ENCODE results near the gene HIF1A.
"Not testable (repeated sequence)": the region's sequence is repeated elsewhere in the genome, so short reads cannot be mapped to it uniquely, and the experiment has no call there.

HIF1A gene

DNA sequence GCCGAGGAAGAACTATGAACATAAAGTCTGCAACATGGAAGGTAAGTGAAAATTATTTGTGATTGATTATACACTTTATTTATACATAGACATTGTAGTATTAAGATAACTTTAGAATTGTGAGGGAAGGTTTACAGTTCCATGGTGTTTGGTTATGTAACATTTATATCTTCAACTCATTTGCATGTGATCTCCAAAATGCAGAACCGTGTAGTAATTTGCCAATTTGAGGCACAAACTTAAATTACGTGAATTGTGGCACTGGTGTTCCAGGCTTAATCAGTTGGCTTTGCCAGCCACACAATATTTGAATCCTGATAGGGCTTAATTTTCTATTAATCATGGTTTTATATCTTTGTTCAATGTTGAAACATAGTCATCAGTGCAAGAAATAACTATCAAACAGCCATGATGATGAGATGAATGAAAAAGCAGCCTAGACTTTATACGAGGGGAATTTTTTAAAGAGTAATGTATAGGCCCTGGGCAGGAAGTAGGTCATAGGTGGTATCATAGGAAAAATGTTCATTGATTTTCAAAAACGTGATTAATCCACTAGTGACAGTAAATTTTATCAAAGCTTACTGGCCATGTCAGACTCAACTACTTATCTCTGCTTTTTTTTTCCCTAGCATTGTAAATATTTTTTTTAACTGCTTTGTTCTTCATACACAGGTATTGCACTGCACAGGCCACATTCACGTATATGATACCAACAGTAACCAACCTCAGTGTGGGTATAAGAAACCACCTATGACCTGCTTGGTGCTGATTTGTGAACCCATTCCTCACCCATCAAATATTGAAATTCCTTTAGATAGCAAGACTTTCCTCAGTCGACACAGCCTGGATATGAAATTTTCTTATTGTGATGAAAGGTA, 31.7 kb downstream of the HIF1A start:
- Mint-ChIP-seq H3K4me1 (peaks cover 16 to 41% of the 10 kb centered on the region in 2 donors), H3K27me3 (no peaks in the 10 kb centered on the region), H3K27ac (no peak overlapping the region), H3K36me3 (peaks cover 39 to 55% of the 10 kb centered on the region in 2 donors), H3K4me3 (no peak overlapping the region), H3K9me3 (no peaks in the 10 kb centered on the region)
- DNase-seq: no peak
- ATAC-seq (replicated peaks): no peak

DNA sequence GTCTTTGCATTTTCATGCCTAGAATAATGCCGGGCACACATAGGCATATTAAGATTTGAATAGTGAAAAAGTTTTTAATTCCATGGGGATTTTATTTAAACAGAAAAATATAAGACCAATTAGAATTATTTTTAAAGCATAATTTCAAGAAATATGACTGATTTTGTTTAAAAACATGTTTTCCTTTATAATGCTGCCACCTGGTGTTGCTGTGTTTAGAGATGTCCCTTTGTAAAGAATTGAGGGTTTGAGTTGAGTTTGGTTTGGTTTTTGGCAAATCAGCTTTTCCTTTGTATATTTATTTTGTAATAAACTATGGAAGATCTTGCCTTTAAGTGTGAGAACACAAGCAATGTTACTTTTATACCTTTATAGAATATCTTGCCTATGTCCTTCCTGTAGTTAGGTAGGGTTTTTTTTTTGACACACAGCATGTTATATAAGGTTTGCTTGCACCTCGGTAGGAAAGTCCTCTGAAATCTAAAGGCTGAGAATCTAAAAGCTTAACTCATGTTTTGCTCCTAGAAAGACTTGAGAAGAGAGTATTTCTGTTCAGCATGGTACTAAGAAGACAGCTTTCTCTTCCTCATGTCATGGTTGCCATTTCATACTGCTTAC, 35.6 kb downstream of the HIF1A start:
- H3K27ac Mint-ChIP-seq: no peak overlapping the region
- no peaks in the 10 kb centered on the region for H3K27me3 Mint-ChIP-seq
- ATAC-seq (replicated peaks) (no peak), DNase-seq (no peak)
- H3K36me3 Mint-ChIP-seq: peaks cover 32 to 45% of the 10 kb centered on the region in 2 donors
- no peak overlapping the region for H3K4me3 Mint-ChIP-seq
- peaks cover 5 to 28% of the 10 kb centered on the region in 2 donors for H3K4me1 Mint-ChIP-seq
- no peaks in the 10 kb centered on the region for H3K9me3 Mint-ChIP-seq

DNA sequence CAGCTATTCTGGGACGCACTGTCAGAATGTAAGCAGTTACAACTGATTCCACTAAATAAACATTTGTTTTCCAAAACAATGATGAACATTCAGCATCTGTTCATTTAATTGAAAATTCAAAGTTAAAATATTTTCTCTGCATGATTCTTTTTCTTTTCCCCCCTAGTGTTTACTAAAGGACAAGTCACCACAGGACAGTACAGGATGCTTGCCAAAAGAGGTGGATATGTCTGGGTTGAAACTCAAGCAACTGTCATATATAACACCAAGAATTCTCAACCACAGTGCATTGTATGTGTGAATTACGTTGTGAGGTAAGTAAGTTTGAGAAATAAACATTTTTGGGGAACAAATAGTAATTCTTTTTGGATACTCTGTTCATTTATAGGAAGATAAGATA, 38.7 kb downstream of the HIF1A start:
- Mint-ChIP-seq H3K36me3 (peaks cover 29 to 44% of the 10 kb centered on the region in 2 donors), H3K27me3 (no peaks in the 10 kb centered on the region), H3K4me1 (peaks cover 8 to 15% of the 10 kb centered on the region in 2 donors), H3K4me3 (no peak overlapping the region), H3K27ac (no peak overlapping the region), H3K9me3 (no peaks in the 10 kb centered on the region)
- ATAC-seq (replicated peaks) (no peak), DNase-seq (no peak)

DNA sequence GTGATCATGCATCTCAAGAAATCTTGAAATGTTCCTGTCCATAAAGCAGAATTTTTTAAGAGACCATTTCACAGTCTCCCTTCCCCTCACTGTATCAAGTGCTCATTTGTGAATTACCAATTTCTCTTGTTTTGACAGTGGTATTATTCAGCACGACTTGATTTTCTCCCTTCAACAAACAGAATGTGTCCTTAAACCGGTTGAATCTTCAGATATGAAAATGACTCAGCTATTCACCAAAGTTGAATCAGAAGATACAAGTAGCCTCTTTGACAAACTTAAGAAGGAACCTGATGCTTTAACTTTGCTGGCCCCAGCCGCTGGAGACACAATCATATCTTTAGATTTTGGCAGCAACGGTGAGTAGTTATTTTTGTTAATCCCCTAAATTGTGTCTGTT, 41.4 kb downstream of the HIF1A start:
- DNase-seq (no peak), ATAC-seq (replicated peaks) (no peak)
- peaks cover 0 to 4% of the 10 kb centered on the region in 2 donors for H3K4me1 Mint-ChIP-seq
- H3K4me3 Mint-ChIP-seq: no peak overlapping the region
- no peaks in the 10 kb centered on the region for H3K9me3 Mint-ChIP-seq
- peak overlapping the region; percentile 44 for H3K27ac Mint-ChIP-seq
- H3K36me3 Mint-ChIP-seq: peaks cover 28 to 39% of the 10 kb centered on the region in 2 donors
- H3K27me3 Mint-ChIP-seq: no peaks in the 10 kb centered on the region

DNA sequence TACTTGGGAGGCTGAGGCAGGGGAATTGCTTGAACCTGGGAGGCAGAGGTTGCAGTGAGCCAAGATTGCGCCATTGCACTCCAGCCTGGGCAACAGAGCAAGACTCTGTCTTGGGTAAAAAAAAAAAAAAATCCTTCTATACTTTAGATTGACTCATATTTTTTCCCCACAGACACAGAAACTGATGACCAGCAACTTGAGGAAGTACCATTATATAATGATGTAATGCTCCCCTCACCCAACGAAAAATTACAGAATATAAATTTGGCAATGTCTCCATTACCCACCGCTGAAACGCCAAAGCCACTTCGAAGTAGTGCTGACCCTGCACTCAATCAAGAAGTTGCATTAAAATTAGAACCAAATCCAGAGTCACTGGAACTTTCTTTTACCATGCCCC, 42.6 kb downstream of the HIF1A start:
- ATAC-seq (replicated peaks): no peak
- DNase-seq: no peak
- Mint-ChIP-seq H3K4me1 (peaks cover 0 to 4% of the 10 kb centered on the region in 2 donors), H3K27ac (no peak overlapping the region), H3K4me3 (no peak overlapping the region), H3K9me3 (no peaks in the 10 kb centered on the region), H3K36me3 (peaks cover 24 to 36% of the 10 kb centered on the region in 2 donors), H3K27me3 (no peaks in the 10 kb centered on the region)

DNA sequence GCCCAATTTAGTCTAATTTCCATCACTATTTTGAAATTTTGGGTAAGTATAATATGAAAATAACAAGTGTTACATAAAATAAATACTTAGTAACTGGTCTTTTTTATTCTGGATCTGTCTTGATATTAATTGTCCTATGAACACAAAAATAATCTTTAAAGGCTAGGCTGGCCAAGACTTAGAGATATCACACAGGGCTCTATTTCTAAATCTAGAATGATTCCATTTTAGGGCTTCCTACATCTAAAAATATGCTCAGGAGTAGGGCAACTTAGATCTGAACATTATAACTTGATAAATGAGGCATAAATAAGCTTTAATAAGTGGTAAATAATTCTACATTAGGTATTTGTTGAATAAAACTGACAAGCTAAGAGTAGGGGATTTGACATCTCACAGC, 43.8 kb downstream of the HIF1A start:
- peaks cover 24 to 33% of the 10 kb centered on the region in 2 donors for H3K36me3 Mint-ChIP-seq
- H3K9me3 Mint-ChIP-seq: no peaks in the 10 kb centered on the region
- H3K4me1 Mint-ChIP-seq: peaks cover 0 to 4% of the 10 kb centered on the region in 2 donors
- no peak for DNase-seq
- ATAC-seq (replicated peaks): no peak
- H3K27me3 Mint-ChIP-seq: no peaks in the 10 kb centered on the region
- no peak overlapping the region for H3K4me3 Mint-ChIP-seq
- no peak overlapping the region for H3K27ac Mint-ChIP-seq

DNA sequence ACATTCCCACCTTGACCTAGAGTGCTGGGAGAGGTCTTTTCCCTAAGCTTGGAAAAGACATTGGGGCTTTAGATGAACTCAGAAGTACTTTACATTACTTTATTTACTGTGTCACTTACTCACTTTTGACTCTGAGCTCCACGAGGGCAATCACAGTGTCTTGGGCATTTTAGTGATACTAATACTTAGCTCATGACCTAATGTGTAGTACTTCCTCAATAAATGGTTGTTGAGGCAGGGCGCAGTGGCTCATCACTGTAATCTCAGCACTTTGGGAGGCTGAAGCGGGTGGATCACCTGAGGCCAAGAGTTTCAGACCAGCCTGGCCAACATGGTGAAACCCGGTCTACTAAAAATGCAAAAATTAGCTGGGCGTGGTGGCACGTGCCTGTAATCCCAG, 47.1 kb downstream of the HIF1A start:
- Mint-ChIP-seq H3K4me3 (no peak overlapping the region), H3K4me1 (no peaks in the 10 kb centered on the region), H3K9me3 (no peaks in the 10 kb centered on the region), H3K27me3 (no peaks in the 10 kb centered on the region), H3K36me3 (peaks cover 19 to 32% of the 10 kb centered on the region in 2 donors), H3K27ac (no peak overlapping the region)
- no peak for DNase-seq
- ATAC-seq (replicated peaks): no peak

DNA sequence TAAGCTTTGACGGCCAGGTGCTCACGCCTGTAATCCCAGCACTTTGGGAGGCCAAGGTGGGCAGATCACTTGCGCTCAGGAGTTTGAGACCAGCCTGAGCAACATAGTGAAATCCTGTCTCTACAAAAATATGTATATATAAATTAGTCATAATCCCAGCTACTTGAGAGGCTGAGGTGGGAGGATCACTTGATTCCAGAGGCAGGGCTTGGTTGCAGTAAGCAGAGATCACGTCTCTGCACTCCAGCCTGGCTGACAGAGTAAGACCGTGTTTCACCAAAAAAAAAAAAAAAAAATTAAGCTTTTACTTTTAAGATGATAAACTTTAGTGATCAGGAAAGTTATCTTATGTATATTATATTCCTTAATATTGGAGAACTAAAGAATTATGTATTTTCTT, 48.9 kb downstream of the HIF1A start:
- no peaks in the 10 kb centered on the region for H3K27me3 Mint-ChIP-seq
- H3K27ac Mint-ChIP-seq: no peak overlapping the region
- peaks cover 16 to 28% of the 10 kb centered on the region in 2 donors for H3K36me3 Mint-ChIP-seq
- no peak overlapping the region for H3K4me3 Mint-ChIP-seq
- no peak for DNase-seq
- H3K4me1 Mint-ChIP-seq: no peaks in the 10 kb centered on the region
- no peak for ATAC-seq (replicated peaks)
- H3K9me3 Mint-ChIP-seq: no peaks in the 10 kb centered on the region

DNA sequence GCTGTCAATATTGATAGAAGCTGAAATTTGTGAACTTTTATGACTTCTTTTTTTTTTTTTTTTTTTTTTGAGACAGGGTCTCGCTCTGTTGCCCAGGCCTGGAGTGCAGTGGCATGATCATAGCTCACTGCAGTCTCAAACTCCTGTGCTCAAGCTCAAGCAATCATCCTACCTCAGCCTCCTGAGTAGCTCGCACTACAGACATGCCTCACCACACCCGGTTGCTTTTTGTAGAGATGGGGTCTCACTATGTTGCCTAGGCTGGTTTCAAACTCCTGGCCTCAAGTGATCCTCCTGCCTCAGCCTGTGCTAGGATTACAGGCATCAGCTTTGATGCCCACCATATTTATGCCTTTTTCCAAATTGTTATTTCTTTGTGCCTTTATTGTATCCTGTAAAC, 51.0 kb downstream of the HIF1A start:
- ATAC-seq (replicated peaks); H3K27me3 Mint-ChIP-seq; H3K9me3 Mint-ChIP-seq; H3K4me1 Mint-ChIP-seq; H3K4me3 Mint-ChIP-seq; DNase-seq; H3K27ac Mint-ChIP-seq: not testable (repeated sequence)
- peaks cover 15 to 23% of the 10 kb centered on the region in 2 donors for H3K36me3 Mint-ChIP-seq

DNA sequence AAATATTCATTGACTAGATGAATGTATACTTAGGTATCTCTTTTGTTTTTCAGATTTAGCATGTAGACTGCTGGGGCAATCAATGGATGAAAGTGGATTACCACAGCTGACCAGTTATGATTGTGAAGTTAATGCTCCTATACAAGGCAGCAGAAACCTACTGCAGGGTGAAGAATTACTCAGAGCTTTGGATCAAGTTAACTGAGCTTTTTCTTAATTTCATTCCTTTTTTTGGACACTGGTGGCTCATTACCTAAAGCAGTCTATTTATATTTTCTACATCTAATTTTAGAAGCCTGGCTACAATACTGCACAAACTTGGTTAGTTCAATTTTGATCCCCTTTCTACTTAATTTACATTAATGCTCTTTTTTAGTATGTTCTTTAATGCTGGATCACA, 51.6 kb downstream of the HIF1A start:
- no peak for ATAC-seq (replicated peaks)
- Mint-ChIP-seq H3K4me1 (peaks cover 7 to 14% of the 10 kb centered on the region in 2 donors), H3K27me3 (no peaks in the 10 kb centered on the region), H3K9me3 (no peaks in the 10 kb centered on the region), H3K4me3 (no peak overlapping the region), H3K27ac (no peak overlapping the region), H3K36me3 (peaks cover 15 to 23% of the 10 kb centered on the region in 2 donors)
- DNase-seq: no peak

DNA sequence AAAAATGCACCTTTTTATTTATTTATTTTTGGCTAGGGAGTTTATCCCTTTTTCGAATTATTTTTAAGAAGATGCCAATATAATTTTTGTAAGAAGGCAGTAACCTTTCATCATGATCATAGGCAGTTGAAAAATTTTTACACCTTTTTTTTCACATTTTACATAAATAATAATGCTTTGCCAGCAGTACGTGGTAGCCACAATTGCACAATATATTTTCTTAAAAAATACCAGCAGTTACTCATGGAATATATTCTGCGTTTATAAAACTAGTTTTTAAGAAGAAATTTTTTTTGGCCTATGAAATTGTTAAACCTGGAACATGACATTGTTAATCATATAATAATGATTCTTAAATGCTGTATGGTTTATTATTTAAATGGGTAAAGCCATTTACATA, 52.0 kb downstream of the HIF1A start:
- no peak overlapping the region for H3K4me3 Mint-ChIP-seq
- peaks cover 9 to 18% of the 10 kb centered on the region in 2 donors for H3K4me1 Mint-ChIP-seq
- no peak for ATAC-seq (replicated peaks)
- no peaks in the 10 kb centered on the region for H3K27me3 Mint-ChIP-seq
- H3K9me3 Mint-ChIP-seq: no peaks in the 10 kb centered on the region
- peaks cover 15 to 23% of the 10 kb centered on the region in 2 donors for H3K36me3 Mint-ChIP-seq
- H3K27ac Mint-ChIP-seq: no peak overlapping the region
- DNase-seq: no peak

DNA sequence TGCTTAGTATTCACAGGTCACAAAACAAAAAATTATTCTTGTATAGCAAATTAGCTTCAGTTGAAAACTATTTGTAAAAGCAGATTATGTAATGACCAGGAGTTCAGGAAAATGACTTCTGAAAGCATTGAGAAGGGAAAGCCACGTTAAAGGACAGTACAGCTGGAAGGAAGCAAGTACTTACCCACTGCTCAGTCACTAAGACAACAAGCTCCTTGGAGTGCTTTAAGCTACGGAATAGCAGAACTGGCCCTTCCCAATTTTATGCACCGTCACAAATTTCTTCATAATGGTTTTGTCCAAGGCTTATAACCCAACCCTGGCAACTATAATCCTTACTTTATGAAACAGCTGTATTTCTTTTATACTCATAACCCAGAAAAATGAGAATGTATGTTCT, 54.0 kb downstream of the HIF1A start:
- H3K36me3 Mint-ChIP-seq: peaks cover 15 to 23% of the 10 kb centered on the region in 2 donors
- H3K9me3 Mint-ChIP-seq: no peaks in the 10 kb centered on the region
- ATAC-seq (replicated peaks) (no peak), DNase-seq (no peak)
- no peak overlapping the region for H3K27ac Mint-ChIP-seq
- no peak overlapping the region for H3K4me3 Mint-ChIP-seq
- peaks cover 15 to 32% of the 10 kb centered on the region in 2 donors for H3K4me1 Mint-ChIP-seq
- no peaks in the 10 kb centered on the region for H3K27me3 Mint-ChIP-seq

DNA sequence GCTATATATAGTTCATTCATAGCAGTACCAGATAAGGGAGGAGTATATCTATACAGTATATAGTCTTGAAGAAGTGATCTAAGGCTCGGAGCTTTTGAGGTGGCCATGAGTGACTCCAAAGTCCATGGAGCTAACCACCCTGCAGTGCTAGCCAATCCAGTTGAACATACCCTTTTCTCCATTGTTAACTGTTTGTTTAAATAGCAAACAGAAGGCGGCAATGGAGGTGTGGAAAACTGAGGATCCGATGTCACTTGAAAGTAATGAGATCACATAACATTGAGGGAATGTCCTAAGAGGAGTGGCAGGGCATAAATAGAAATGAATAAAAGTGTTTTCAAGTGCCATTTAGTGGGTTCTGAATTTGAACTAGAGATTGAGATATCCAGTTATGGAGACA, 54.6 kb downstream of the HIF1A start:
- H3K36me3 Mint-ChIP-seq: peaks cover 15 to 20% of the 10 kb centered on the region in 2 donors
- DNase-seq: no peak
- peaks cover 15 to 32% of the 10 kb centered on the region in 2 donors for H3K4me1 Mint-ChIP-seq
- H3K9me3 Mint-ChIP-seq: no peaks in the 10 kb centered on the region
- H3K27ac Mint-ChIP-seq: peak overlapping the region; percentile 67
- H3K27me3 Mint-ChIP-seq: no peaks in the 10 kb centered on the region
- ATAC-seq (replicated peaks): no peak
- no peak overlapping the region for H3K4me3 Mint-ChIP-seq

DNA sequence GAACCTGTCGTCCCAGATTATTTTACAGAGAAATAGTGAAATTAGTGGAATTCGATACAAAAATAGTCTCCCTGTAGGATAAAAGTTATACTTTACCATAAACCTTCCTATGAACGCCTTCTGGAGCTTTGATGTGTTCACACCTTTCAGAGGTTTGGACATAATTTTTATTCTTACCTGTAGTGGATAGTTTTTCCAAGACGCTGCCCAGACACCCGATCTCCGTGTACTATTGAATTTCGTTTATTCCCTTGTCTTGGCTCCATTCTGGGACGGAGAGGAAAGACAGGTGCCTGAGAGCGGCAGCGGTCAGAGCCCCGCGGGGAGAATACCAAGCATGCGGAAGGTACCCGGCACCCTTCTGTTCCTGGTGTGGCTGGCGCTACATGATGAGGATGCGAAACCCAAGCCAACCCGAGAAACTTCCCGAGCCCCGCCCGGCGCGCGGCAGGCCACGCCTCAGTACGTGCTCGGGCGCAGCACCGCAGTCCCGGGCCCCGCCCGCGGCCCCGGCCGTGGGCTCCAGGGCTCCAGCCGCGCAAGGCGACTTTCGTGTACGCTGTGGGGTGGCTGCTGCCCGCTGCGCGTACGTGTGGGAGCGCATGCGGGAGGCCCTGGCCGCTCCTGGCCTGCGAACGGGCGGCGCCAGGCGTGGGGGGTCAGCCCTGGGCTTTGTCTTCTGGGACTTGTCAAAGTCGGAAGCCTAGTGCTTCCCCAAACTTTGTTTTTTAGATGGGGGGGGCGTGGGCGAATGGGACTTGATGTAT, 55.6 kb downstream of the HIF1A start:
- H3K36me3 Mint-ChIP-seq: peaks cover 10 to 12% of the 10 kb centered on the region in 2 donors
- peaks cover 15 to 32% of the 10 kb centered on the region in 2 donors for H3K4me1 Mint-ChIP-seq
- H3K27ac Mint-ChIP-seq: peak overlapping the region; percentile 84
- H3K27me3 Mint-ChIP-seq: no peaks in the 10 kb centered on the region
- peak overlapping the region; percentile 83 to 86 for H3K4me3 Mint-ChIP-seq
- no peaks in the 10 kb centered on the region for H3K9me3 Mint-ChIP-seq
- DNase-seq (peak; percentile 79), ATAC-seq (replicated peaks) (peak; percentile 96)

Measured in stimulated activated naive B cell treated with anti-CD40 and anti-IgM and Interleukin-4, amounts not matched to agents 10 μg/mL and 1 μg/mL and 100 μg/mL, for 72 hours (primary cell).